K562 (cell line): ENCODE results near the gene GPHA2.

ENCODE experiments used
- CBX5 ChIP-seq: IDR thresholded peaks from 2 replicates; pipeline ENCODE4 v1.6.1; 2014; ENCODE audit warnings: low read depth, borderline replicate concordance
- MAZ ChIP-seq, 2 experiments: fragments of 450-650 bp in 1 of 2; sonication (generic) in 1 of 2; formaldehyde crosslinking; IDR thresholded peaks in 1 of 2; conservative IDR thresholded peaks in 1 of 2; 2 replicates each; pipeline versions ENCODE4 v1.4.0 to v1.5.0; 2020; ENCODE audit warnings: mild to moderate bottlenecking in 1 of 2, missing genetic modification reagents in 1 of 2
- RBM14 ChIP-seq: fragments of 200-400 bp; formaldehyde crosslinking; IDR thresholded peaks from 2 replicates; pipeline ENCODE4 v1.6.1; 2018; ENCODE audit warnings: low read depth, mild to moderate bottlenecking, low read length, moderate library complexity, borderline replicate concordance; ENCODE audit not compliant: insufficient read depth
- RFX5 ChIP-seq: IDR thresholded peaks from 2 replicates; pipeline ENCODE4 v1.6.1; 2011; ENCODE audit warnings: low read depth, mild to moderate bottlenecking, improper control_type of control experiment, low read length
- ZNF212 ChIP-seq: fragments of 450-650 bp; formaldehyde crosslinking; IDR thresholded peaks from 2 replicates; pipeline ENCODE4 v1.4.0; 2020; ENCODE audit warnings: mild to moderate bottlenecking
- ZNF766 ChIP-seq: fragments of 200-800 bp; sonication (Bioruptor generic); conservative IDR thresholded peaks from 2 replicates; pipeline ENCODE4 v1.6.1; 2016; ENCODE audit warnings: missing genetic modification characterization, missing compliant biosample characterization
- ZZZ3 ChIP-seq: fragments of 450-650 bp; IDR thresholded peaks from 2 replicates; pipeline ENCODE4 v1.6.1; 2016; ENCODE audit warnings: antibody characterized with exemption, mild to moderate bottlenecking, moderate library complexity
- TF ChIP-seq, protein P1 (sequence below): fragments of 450-650 bp; formaldehyde crosslinking; IDR thresholded peaks from 2 replicates; pipeline ENCODE4 v1.4.0; 2020; ENCODE audit warnings: mild to moderate bottlenecking, moderate library complexity
- TF ChIP-seq, protein P2 (sequence below), 2 experiments: fragments of 450-650 bp; formaldehyde crosslinking in 1 of 2; IDR thresholded peaks; 2 replicates each; pipeline versions ENCODE4 v1.4.0 to v1.6.1; 2014 to 2020; ENCODE audit warnings: mild to moderate bottlenecking in 2 of 2, borderline replicate concordance in 1 of 2, low read depth in 1 of 2
- TF ChIP-seq, protein P3 (sequence below): sonication (generic); formaldehyde crosslinking; IDR thresholded peaks from 2 replicates; pipeline ENCODE4 v1.9.0; 2022; ENCODE audit warnings: mild to moderate bottlenecking, missing genetic modification reagents

DNA sequence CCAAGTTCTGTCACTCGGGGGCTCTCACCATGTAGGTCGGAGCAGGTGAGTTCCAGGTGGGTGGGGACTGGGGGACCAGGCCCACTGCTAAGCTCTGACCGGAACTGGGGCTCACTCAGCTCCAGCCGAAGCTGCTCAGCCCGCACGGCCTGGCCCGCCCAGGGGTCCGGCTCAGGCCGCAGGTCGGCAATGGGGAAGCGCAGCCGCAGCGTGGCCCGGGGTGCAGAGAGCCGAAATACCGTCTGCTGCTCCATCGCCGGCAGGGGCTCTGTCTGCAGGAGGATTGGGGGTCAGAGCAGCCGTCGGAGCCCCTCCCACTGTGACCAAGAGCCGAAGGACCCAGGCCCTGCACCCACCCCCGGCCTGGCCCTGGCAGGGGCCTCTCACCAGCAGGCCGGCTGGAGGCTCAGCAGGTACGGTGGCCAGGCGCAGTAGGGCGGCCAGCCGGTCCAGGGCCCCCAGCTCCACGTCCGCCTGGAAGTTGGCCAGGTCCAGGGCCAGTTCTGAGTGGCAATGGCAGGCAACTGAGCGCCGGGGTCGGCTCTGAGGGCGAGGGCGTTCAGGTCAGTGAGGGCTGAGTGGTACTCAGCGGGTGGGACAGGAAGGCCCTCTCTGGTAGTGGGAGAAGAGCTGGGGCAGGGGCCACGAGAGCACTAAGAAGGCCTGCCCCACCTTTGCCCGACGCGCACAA, 25.9 kb downstream of the GPHA2 start:
- TF ChIP-seq MAZ (CRISPR knock-in tag; conservative IDR thresholded peaks at IDR 0.05 in 1 of 2, IDR thresholded peaks at IDR 0.05 in 1 of 2) (no peak), RBM14 (no peak), ZZZ3 (no peak), ZNF766 (CRISPR knock-in tag) (no peak), ZNF212 (CRISPR knock-in tag) (no peak), CBX5 (no peak), RFX5 (no peak)
- TF ChIP-seq, protein P1, sequence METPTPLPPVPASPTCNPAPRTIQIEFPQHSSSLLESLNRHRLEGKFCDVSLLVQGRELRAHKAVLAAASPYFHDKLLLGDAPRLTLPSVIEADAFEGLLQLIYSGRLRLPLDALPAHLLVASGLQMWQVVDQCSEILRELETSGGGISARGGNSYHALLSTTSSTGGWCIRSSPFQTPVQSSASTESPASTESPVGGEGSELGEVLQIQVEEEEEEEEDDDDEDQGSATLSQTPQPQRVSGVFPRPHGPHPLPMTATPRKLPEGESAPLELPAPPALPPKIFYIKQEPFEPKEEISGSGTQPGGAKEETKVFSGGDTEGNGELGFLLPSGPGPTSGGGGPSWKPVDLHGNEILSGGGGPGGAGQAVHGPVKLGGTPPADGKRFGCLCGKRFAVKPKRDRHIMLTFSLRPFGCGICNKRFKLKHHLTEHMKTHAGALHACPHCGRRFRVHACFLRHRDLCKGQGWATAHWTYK (CRISPR knock-in tag): no peak
- TF ChIP-seq, protein P2, sequence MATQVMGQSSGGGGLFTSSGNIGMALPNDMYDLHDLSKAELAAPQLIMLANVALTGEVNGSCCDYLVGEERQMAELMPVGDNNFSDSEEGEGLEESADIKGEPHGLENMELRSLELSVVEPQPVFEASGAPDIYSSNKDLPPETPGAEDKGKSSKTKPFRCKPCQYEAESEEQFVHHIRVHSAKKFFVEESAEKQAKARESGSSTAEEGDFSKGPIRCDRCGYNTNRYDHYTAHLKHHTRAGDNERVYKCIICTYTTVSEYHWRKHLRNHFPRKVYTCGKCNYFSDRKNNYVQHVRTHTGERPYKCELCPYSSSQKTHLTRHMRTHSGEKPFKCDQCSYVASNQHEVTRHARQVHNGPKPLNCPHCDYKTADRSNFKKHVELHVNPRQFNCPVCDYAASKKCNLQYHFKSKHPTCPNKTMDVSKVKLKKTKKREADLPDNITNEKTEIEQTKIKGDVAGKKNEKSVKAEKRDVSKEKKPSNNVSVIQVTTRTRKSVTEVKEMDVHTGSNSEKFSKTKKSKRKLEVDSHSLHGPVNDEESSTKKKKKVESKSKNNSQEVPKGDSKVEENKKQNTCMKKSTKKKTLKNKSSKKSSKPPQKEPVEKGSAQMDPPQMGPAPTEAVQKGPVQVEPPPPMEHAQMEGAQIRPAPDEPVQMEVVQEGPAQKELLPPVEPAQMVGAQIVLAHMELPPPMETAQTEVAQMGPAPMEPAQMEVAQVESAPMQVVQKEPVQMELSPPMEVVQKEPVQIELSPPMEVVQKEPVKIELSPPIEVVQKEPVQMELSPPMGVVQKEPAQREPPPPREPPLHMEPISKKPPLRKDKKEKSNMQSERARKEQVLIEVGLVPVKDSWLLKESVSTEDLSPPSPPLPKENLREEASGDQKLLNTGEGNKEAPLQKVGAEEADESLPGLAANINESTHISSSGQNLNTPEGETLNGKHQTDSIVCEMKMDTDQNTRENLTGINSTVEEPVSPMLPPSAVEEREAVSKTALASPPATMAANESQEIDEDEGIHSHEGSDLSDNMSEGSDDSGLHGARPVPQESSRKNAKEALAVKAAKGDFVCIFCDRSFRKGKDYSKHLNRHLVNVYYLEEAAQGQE (IDR thresholded peaks at IDR 0.05; ENCODE audit: borderline replicate concordance): no peak
- TF ChIP-seq, protein P2 (CRISPR knock-in tag; IDR thresholded peaks at IDR 0.05; ENCODE audit: low read depth): no peak
- TF ChIP-seq, protein P3, sequence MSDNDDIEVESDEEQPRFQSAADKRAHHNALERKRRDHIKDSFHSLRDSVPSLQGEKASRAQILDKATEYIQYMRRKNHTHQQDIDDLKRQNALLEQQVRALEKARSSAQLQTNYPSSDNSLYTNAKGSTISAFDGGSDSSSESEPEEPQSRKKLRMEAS (CRISPR knock-in tag): no peak
